K562 (cell line): Measurements from ENCODE around the gene GDF15. TPM values are rescaled to one million over a fixed set of nuclear protein-coding genes. Genes with fewer than 3 reads are reported as not detected.

Experiments used
- ARNT ChIP-seq, 2 experiments: fragments of 450-650 bp; IDR thresholded peaks; 2 replicates each; pipeline ENCODE4 v1.6.1; 2016; ENCODE audit warnings: mild to moderate bottlenecking in 1 of 2
- ASH1L ChIP-seq: fragments of 450-650 bp; IDR thresholded peaks from 2 replicates; pipeline ENCODE4 v1.6.1; 2018; ENCODE audit warnings: borderline replicate concordance, mild to moderate bottlenecking, low read depth; ENCODE audit not compliant: partially characterized antibody
- BRD9 ChIP-seq: fragments of 450-650 bp; IDR thresholded peaks from 2 replicates; pipeline ENCODE4 v1.6.1; 2018; ENCODE audit warnings: low read depth; ENCODE audit not compliant: partially characterized antibody
- HDAC8 ChIP-seq: fragments of 450-650 bp; IDR thresholded peaks from 2 replicates; pipeline ENCODE4 v1.6.1; 2016; ENCODE audit warnings: mild to moderate bottlenecking, missing genetic modification characterization, moderate library complexity, missing compliant biosample characterization
- NCOR1 ChIP-seq: fragments of 450-650 bp; IDR thresholded peaks from 2 replicates; pipeline ENCODE4 v1.6.1; 2016; ENCODE audit warnings: mild to moderate bottlenecking, moderate library complexity
- NONO ChIP-seq, 2 experiments: fragments of 200-400 bp in 1 of 2; fragments of 450-650 bp in 1 of 2; formaldehyde crosslinking in 1 of 2; IDR thresholded peaks; 2 replicates each; pipeline ENCODE4 v1.6.1; 2017; ENCODE audit warnings: low read depth in 2 of 2, mild to moderate bottlenecking in 2 of 2, moderate library complexity in 2 of 2, low read length in 1 of 2
- RAD51 ChIP-seq: fragments of 450-650 bp; IDR thresholded peaks from 2 replicates; pipeline ENCODE4 v1.7.1; 2016; ENCODE audit warnings: low read depth, mild to moderate bottlenecking, borderline replicate concordance
- SMARCA5 ChIP-seq: fragments of 450-650 bp; IDR thresholded peaks from 2 replicates; pipeline ENCODE4 v1.6.1; 2016
- TBP ChIP-seq: optimal IDR thresholded peaks from 2 replicates; pipeline ENCODE3; 2011; ENCODE audit warnings: low read depth, low read length, improper control_type of control experiment
- ZNF140 ChIP-seq: fragments of 250-450 bp; sonication (Bioruptor Pico); IDR thresholded peaks from 2 replicates; pipeline ENCODE4 v1.8.0; 2021; ENCODE audit warnings: moderate library complexity, mild to moderate bottlenecking, inconsistent platforms
- ZNF197 ChIP-seq: fragments of 200-800 bp; sonication (Bioruptor generic); IDR thresholded peaks from 2 replicates; pipeline ENCODE4 v1.6.1; 2016; ENCODE audit warnings: low read depth, missing genetic modification characterization, missing compliant biosample characterization
- ZNF324 ChIP-seq: fragments of 250-450 bp; sonication (Bioruptor Pico); IDR thresholded peaks from 2 replicates; pipeline ENCODE4 v1.4.0; 2020; ENCODE audit warnings: mild to moderate bottlenecking
- polyA plus RNA-seq, 8 experiments: library from polyadenylated mRNA; depleted of rRNA in 4 of 8; stranded (reverse) in 5 of 8; unstranded in 3 of 8; fragments of >200 nt; fragmentation: Nextera tagmentation in 2 of 8; fragmentation: Illumina TruSeq in 1 of 8; extraction: Ambion mirVana in 2 of 8; extraction: Trizol in 1 of 8; gene quantifications; 2 replicates each; pipeline versions ENCODE4 v1.2.1 to v1.2.3, GENCODE V29; 2011 to 2014; ENCODE audit warnings: inconsistent platforms in 1 of 8, missing spikeins in 1 of 8
- total RNA-seq, 7 experiments: library from RNA; depleted of rRNA in 6 of 7; stranded (reverse); fragments of >200 nt in 6 of 7; fragmentation: Illumina TruSeq in 2 of 7; extraction: Trizol in 2 of 7; gene quantifications; 2 replicates each; pipeline versions ENCODE4 v1.2.1 to v1.2.3, GENCODE V29; 2011 to 2021; ENCODE audit warnings: low replicate concordance in 1 of 7
- TF ChIP-seq, protein P1 (sequence below), 2 experiments: fragments of 450-650 bp; IDR thresholded peaks; 2 replicates each; pipeline ENCODE4 v1.6.1; 2016
- TF ChIP-seq, protein P2 (sequence below): fragments of 450-650 bp; IDR thresholded peaks from 2 replicates; pipeline ENCODE4 v1.6.1; 2016; ENCODE audit warnings: low read depth, mild to moderate bottlenecking, moderate library complexity
- TF ChIP-seq, protein P3 (sequence below): fragments of 450-650 bp; IDR thresholded peaks from 2 replicates; pipeline ENCODE4 v1.7.1; 2018; ENCODE audit warnings: mild to moderate bottlenecking, low read depth; ENCODE audit not compliant: partially characterized antibody
- TF ChIP-seq, protein P4 (sequence below): fragments of 450-650 bp; IDR thresholded peaks from 2 replicates; pipeline ENCODE4 v1.6.1; 2017; ENCODE audit warnings: antibody characterized with exemption, mild to moderate bottlenecking
- TF ChIP-seq, protein P5 (sequence below): fragments of 450-650 bp; formaldehyde crosslinking; IDR thresholded peaks from 2 replicates; pipeline ENCODE4 v1.4.0; 2020; ENCODE audit warnings: mild to moderate bottlenecking, moderate library complexity

GDF15 gene
- total and polyA plus RNA-seq, 9 of the 15 experiments (the other 6 are each of a cell fraction or from before 2014, with no cell fraction given) = 2.3 to 82.4 (median 12.5) TPM

DNA sequence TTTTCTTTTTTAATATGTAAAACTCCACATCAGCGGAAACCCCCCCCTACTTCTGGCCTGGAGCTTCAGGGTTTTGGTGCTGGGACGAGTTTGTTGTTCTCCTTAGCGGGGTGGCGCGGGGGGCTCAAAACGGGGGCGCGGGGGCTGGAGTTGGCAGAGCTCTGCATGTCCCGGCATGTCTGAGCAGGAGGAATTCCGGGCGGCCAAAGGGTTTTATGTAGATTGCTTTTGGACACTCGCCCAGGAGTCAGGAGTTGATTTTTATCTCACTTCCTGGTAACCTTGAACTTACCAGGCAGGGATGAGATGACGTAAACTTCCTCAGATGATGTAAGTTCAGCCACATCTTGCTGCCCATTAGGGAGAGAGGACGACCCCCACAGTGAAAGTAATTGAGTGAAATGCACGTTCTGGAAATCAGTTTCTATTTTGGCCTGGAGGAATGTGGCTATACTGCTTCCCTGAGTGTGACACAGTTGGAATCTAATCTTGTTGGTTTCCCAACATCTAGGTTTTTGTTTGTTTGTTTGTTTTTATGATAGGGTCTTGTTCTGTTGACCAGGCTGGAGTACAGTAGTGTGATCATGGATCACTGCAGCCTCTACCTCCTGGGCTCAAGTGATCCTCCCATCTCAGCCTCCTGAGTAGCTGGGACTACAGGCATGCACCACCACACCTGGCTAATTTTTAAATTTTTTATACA lies 21.0 kb upstream of the GDF15 start (continued):
- TF ChIP-seq, protein P1, sequence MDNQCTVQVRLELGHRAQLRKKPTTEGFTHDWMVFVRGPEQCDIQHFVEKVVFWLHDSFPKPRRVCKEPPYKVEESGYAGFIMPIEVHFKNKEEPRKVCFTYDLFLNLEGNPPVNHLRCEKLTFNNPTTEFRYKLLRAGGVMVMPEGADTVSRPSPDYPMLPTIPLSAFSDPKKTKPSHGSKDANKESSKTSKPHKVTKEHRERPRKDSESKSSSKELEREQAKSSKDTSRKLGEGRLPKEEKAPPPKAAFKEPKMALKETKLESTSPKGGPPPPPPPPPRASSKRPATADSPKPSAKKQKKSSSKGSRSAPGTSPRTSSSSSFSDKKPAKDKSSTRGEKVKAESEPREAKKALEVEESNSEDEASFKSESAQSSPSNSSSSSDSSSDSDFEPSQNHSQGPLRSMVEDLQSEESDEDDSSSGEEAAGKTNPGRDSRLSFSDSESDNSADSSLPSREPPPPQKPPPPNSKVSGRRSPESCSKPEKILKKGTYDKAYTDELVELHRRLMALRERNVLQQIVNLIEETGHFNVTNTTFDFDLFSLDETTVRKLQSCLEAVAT (IDR thresholded peaks at IDR 0.05) = peak; percentile 35 to 52; a peak in 1 of 4 replicates
- TF ChIP-seq TBP = peak; percentile 54
- peak; percentile 77; the same call in 1 of the 2 replicates for TF ChIP-seq ZNF197 (CRISPR knock-in tag)
- no peak for TF ChIP-seq ASH1L
- TF ChIP-seq SMARCA5 = peak; percentile 86
- TF ChIP-seq BRD9 = peak; percentile 99
- TF ChIP-seq NCOR1 = peak; percentile 74
- no peak for TF ChIP-seq ZNF140 (CRISPR knock-in tag)
- TF ChIP-seq, protein P2, sequence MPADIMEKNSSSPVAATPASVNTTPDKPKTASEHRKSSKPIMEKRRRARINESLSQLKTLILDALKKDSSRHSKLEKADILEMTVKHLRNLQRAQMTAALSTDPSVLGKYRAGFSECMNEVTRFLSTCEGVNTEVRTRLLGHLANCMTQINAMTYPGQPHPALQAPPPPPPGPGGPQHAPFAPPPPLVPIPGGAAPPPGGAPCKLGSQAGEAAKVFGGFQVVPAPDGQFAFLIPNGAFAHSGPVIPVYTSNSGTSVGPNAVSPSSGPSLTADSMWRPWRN = peak; percentile 58
- TF ChIP-seq, protein P3, sequence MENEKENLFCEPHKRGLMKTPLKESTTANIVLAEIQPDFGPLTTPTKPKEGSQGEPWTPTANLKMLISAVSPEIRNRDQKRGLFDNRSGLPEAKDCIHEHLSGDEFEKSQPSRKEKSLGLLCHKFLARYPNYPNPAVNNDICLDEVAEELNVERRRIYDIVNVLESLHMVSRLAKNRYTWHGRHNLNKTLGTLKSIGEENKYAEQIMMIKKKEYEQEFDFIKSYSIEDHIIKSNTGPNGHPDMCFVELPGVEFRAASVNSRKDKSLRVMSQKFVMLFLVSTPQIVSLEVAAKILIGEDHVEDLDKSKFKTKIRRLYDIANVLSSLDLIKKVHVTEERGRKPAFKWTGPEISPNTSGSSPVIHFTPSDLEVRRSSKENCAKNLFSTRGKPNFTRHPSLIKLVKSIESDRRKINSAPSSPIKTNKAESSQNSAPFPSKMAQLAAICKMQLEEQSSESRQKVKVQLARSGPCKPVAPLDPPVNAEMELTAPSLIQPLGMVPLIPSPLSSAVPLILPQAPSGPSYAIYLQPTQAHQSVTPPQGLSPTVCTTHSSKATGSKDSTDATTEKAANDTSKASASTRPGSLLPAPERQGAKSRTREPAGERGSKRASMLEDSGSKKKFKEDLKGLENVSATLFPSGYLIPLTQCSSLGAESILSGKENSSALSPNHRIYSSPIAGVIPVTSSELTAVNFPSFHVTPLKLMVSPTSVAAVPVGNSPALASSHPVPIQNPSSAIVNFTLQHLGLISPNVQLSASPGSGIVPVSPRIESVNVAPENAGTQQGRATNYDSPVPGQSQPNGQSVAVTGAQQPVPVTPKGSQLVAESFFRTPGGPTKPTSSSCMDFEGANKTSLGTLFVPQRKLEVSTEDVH = no peak
- TF ChIP-seq HDAC8 (tag) = peak; percentile 91
- no peak for TF ChIP-seq ZNF324 (CRISPR knock-in tag)
- TF ChIP-seq, protein P4, sequence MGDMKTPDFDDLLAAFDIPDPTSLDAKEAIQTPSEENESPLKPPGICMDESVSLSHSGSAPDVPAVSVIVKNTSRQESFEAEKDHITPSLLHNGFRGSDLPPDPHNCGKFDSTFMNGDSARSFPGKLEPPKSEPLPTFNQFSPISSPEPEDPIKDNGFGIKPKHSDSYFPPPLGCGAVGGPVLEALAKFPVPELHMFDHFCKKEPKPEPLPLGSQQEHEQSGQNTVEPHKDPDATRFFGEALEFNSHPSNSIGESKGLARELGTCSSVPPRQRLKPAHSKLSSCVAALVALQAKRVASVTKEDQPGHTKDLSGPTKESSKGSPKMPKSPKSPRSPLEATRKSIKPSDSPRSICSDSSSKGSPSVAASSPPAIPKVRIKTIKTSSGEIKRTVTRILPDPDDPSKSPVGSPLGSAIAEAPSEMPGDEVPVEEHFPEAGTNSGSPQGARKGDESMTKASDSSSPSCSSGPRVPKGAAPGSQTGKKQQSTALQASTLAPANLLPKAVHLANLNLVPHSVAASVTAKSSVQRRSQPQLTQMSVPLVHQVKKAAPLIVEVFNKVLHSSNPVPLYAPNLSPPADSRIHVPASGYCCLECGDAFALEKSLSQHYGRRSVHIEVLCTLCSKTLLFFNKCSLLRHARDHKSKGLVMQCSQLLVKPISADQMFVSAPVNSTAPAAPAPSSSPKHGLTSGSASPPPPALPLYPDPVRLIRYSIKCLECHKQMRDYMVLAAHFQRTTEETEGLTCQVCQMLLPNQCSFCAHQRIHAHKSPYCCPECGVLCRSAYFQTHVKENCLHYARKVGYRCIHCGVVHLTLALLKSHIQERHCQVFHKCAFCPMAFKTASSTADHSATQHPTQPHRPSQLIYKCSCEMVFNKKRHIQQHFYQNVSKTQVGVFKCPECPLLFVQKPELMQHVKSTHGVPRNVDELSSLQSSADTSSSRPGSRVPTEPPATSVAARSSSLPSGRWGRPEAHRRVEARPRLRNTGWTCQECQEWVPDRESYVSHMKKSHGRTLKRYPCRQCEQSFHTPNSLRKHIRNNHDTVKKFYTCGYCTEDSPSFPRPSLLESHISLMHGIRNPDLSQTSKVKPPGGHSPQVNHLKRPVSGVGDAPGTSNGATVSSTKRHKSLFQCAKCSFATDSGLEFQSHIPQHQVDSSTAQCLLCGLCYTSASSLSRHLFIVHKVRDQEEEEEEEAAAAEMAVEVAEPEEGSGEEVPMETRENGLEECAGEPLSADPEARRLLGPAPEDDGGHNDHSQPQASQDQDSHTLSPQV = peak; percentile 97
- TF ChIP-seq ARNT (IDR thresholded peaks at IDR 0.05) = peak in 1 of 2 experiments; percentile 94; a peak in 2 of 4 replicates
- TF ChIP-seq, protein P5, sequence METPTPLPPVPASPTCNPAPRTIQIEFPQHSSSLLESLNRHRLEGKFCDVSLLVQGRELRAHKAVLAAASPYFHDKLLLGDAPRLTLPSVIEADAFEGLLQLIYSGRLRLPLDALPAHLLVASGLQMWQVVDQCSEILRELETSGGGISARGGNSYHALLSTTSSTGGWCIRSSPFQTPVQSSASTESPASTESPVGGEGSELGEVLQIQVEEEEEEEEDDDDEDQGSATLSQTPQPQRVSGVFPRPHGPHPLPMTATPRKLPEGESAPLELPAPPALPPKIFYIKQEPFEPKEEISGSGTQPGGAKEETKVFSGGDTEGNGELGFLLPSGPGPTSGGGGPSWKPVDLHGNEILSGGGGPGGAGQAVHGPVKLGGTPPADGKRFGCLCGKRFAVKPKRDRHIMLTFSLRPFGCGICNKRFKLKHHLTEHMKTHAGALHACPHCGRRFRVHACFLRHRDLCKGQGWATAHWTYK = peak; percentile 81
- TF ChIP-seq RAD51 = no peak
- 0 out of 4 replicates have a peak, but pooled peaks of 1 of the 2 experiments have one; percentile 10 for TF ChIP-seq NONO (IDR thresholded peaks at IDR 0.05; ENCODE audit: low read depth in 2 of 2, low read length in 1 of 2)
